K562 (cell line): ENCODE measurements around the gene CABP4. TPM values are rescaled to one million over a fixed set of nuclear protein-coding genes. Genes with fewer than 3 reads are reported as not detected.

ENCODE experiments used
- ATAC-seq: fragments of 200-7000 bp; cut with Tn5 transposase; 3 replicates; pipeline ENCODE4 v1.9.1; 2020; ENCODE audit warnings: moderate library complexity
- BruUV-seq: library from RNA; stranded (reverse); fragments of 400-500 nt; replicated peaks from 2 replicates; lab custom pipeline; 2021; lab: Mats Ljungman, UMichigan
- CTCF ChIA-PET: fragments of 300-600 bp; formaldehyde crosslinking; extraction: SDS; loops from one replicate; lab custom pipeline; 2021; ENCODE audit warnings: low intra/inter-chr PET ratio; lab: Yijun Ruan, JAX
- POLR2A ChIA-PET: fragments of 300-600, 350-650 bp; sonication (Branson Sonifier 250); formaldehyde crosslinking; extraction: SDS; loops from one replicate; lab custom pipeline; 2021; ENCODE audit warnings: antibody characterized with exemption, inconsistent platforms; lab: Yijun Ruan, JAX
- DNase-seq, 4 experiments: peaks; one replicate each; pipeline versions ENCODE4 v3.0.0 to v3.0.0-alpha.2; 2011 to 2018; ENCODE audit warnings: low spot score in 3 of 4, mixed read lengths in 3 of 4; ENCODE audit errors: extremely low read depth in 1 of 4
- FAIRE-seq: peaks from 2 replicates; lab custom pipeline; 2011; peaks lifted over from hg19 to GRCh38; lab: Jason Lieb, UNC
- H2AFZ ChIP-seq: 2 replicates; pipeline ENCODE4 v1.6.0; 2011; ENCODE audit warnings: low read depth, low read length, control low read depth, inconsistent platforms
- H3K27ac ChIP-seq: fragments of 200-600 bp; 3 replicates; pipeline ENCODE4 v1.8.0; 2011; ENCODE audit warnings: low read depth, mild to moderate bottlenecking, control low read depth, inconsistent platforms, low read length, moderate library complexity, mixed read lengths; ENCODE audit errors: extremely low read depth
- H3K27me3 ChIP-seq, 2 experiments: fragments of 300-600 bp in 1 of 2; 2 replicates in 1 of 2; 3 replicates in 1 of 2; pipeline versions ENCODE4 v1.6.0 to v1.8.0; 2011; ENCODE audit warnings: inconsistent platforms in 2 of 2, low read length in 2 of 2, mild to moderate bottlenecking in 1 of 2, mixed read lengths in 1 of 2, moderate library complexity in 1 of 2; ENCODE audit not compliant: control insufficient read depth in 2 of 2, insufficient read depth in 2 of 2
- H3K36me3 ChIP-seq: fragments of 300-600 bp; 3 replicates; pipeline ENCODE4 v1.8.0; 2011; ENCODE audit warnings: mild to moderate bottlenecking, low read length, inconsistent platforms; ENCODE audit not compliant: control insufficient read depth, insufficient read depth
- H3K4me1 ChIP-seq, 2 experiments: fragments of 200-600 bp in 1 of 2; replicated peaks in 1 of 2; 2 replicates in 1 of 2; 3 replicates in 1 of 2; pipeline versions ENCODE4 v1.5.1 to v1.8.0; 2011; ENCODE audit warnings: inconsistent platforms in 2 of 2, low read length in 2 of 2, mild to moderate bottlenecking in 1 of 2, mixed read lengths in 1 of 2, moderate library complexity in 1 of 2; ENCODE audit not compliant: control insufficient read depth in 2 of 2, insufficient read depth in 2 of 2
- H3K4me2 ChIP-seq: 2 replicates; pipeline ENCODE4 v1.6.1; 2011; ENCODE audit warnings: low read length, control low read depth, inconsistent platforms, mixed read lengths; ENCODE audit not compliant: insufficient read depth
- H3K4me3 ChIP-seq: fragments of 200-600 bp; sonication (generic), shearing (Covaris generic); 2 replicates; pipeline ENCODE4 v1.5.1; 2016; ENCODE audit warnings: control low read depth, inconsistent platforms
- H3K79me2 ChIP-seq: fragments of 200-600 bp; 3 replicates; pipeline ENCODE4 v1.8.0; 2011; ENCODE audit warnings: low read length, inconsistent platforms; ENCODE audit not compliant: control insufficient read depth, insufficient read depth
- H3K9ac ChIP-seq, 2 experiments: 2 replicates each; pipeline versions ENCODE4 v1.6.0 to v1.6.1; 2011; ENCODE audit warnings: low read depth in 2 of 2, low read length in 2 of 2, control low read depth in 1 of 2, inconsistent platforms in 1 of 2, mild to moderate bottlenecking in 1 of 2, mixed read lengths in 1 of 2; ENCODE audit not compliant: insufficient read depth in 1 of 2
- H3K9me1 ChIP-seq: one replicate; pipeline ENCODE4 v1.6.0; 2011; ENCODE audit warnings: inconsistent platforms, mild to moderate bottlenecking, low read length, moderate library complexity; ENCODE audit not compliant: control insufficient read depth, insufficient read depth
- H3K9me3 ChIP-seq: replicated peaks from 2 replicates; pipeline ENCODE4 v1.5.1; 2011; ENCODE audit warnings: low read depth, low read length, inconsistent platforms; ENCODE audit not compliant: control insufficient read depth, insufficient read depth
- H4K20me1 ChIP-seq: replicated peaks from 2 replicates; pipeline ENCODE4 v1.6.1; 2011; ENCODE audit warnings: low read length, inconsistent platforms, mixed read lengths; ENCODE audit not compliant: control insufficient read depth, insufficient read depth
- FIP1L1 ChIP-seq: fragments of 200-400 bp; formaldehyde crosslinking; IDR thresholded peaks from 2 replicates; pipeline ENCODE4 v1.6.1; 2018; ENCODE audit warnings: mild to moderate bottlenecking, low read depth, low read length; ENCODE audit not compliant: poor library complexity, severe bottlenecking
- HMGN3 ChIP-seq: IDR thresholded peaks from 2 replicates; pipeline ENCODE4 v1.6.1; 2011; ENCODE audit warnings: borderline replicate concordance, low read depth, mild to moderate bottlenecking, mixed read lengths, low read length; ENCODE audit not compliant: insufficient read length; ENCODE audit errors: extremely low read depth
- HNRNPL ChIP-seq: fragments of 200-400 bp; formaldehyde crosslinking; IDR thresholded peaks from 2 replicates; pipeline ENCODE4 v1.6.1; 2017; ENCODE audit warnings: low read depth, mild to moderate bottlenecking, low read length
- POLR2AphosphoS5 ChIP-seq: IDR thresholded peaks from 2 replicates; pipeline ENCODE4 v1.6.1; 2011; ENCODE audit warnings: mild to moderate bottlenecking, low read depth, low read length, moderate library complexity; ENCODE audit not compliant: control insufficient read depth, insufficient read depth
- POLR2G ChIP-seq: fragments of 200-400 bp; formaldehyde crosslinking; IDR thresholded peaks from 2 replicates; pipeline ENCODE4 v1.6.1; 2017; ENCODE audit warnings: low read depth, mild to moderate bottlenecking, antibody characterized with exemption, low read length, moderate library complexity
- POLR3A ChIP-seq: IDR thresholded peaks from 2 replicates; pipeline ENCODE4 v1.6.1; 2011; ENCODE audit warnings: borderline replicate concordance, mild to moderate bottlenecking, moderate library complexity; ENCODE audit not compliant: insufficient read length, insufficient read depth; ENCODE audit errors: extremely low read depth
- RBFOX2 ChIP-seq: fragments of 200-400 bp; formaldehyde crosslinking; IDR thresholded peaks from 2 replicates; pipeline ENCODE4 v1.6.1; 2017; ENCODE audit warnings: low read depth, mild to moderate bottlenecking, low read length, moderate library complexity
- THRAP3 ChIP-seq: fragments of 450-650 bp; IDR thresholded peaks from 2 replicates; pipeline ENCODE4 v1.6.1; 2016; ENCODE audit warnings: mild to moderate bottlenecking, inconsistent platforms, borderline replicate concordance
- VEZF1 ChIP-seq: fragments of 200-800 bp; sonication (Bioruptor generic); IDR thresholded peaks from 2 replicates; pipeline ENCODE4 v1.6.1; 2017; ENCODE audit warnings: missing genetic modification characterization, missing compliant biosample characterization
- ZBTB7A ChIP-seq: IDR thresholded peaks from 2 replicates; pipeline ENCODE4 v1.6.1; 2011; ENCODE audit warnings: low read depth, mild to moderate bottlenecking, low read length, moderate library complexity, borderline replicate concordance; ENCODE audit not compliant: control insufficient read depth
- ZNF318 ChIP-seq, 2 experiments: fragments of 450-650 bp; IDR thresholded peaks; 2 replicates each; pipeline ENCODE4 v1.6.1; 2016; ENCODE audit warnings: mild to moderate bottlenecking in 2 of 2, borderline replicate concordance in 1 of 2, low read depth in 1 of 2, moderate library complexity in 1 of 2
- WGBS: fragments of 100-300 bp; shearing (Covaris generic); methylation state at CpG from one replicate; pipeline ENCODE4 v1.1.6; 2016; ENCODE audit warnings: low coverage, mixed read lengths; ENCODE audit not compliant: insufficient coverage; ENCODE audit errors: missing lambda C conversion rate; 5-methylcytosine and 5-hydroxymethylcytosine counted together
- in situ Hi-C: fragments of 300-500 bp; cut with MboI; formaldehyde crosslinking; loops from 4 replicates; pipeline ENCODE4 v1.15.0; 2018; ENCODE audit warnings: inconsistent platforms, mixed read lengths
- intact Hi-C: fragments of 100-400 bp; cut with micrococcal nuclease; formaldehyde crosslinking; loops from 2 replicates; pipeline ENCODE4 v1.14.2; 2022
- polyA plus RNA-seq, 8 experiments: library from polyadenylated mRNA; depleted of rRNA in 4 of 8; stranded (reverse) in 5 of 8; unstranded in 3 of 8; fragments of >200 nt; fragmentation: Nextera tagmentation in 2 of 8; fragmentation: Illumina TruSeq in 1 of 8; extraction: Ambion mirVana in 2 of 8; extraction: Trizol in 1 of 8; gene quantifications; 2 replicates each; pipeline versions ENCODE4 v1.2.1 to v1.2.3, GENCODE V29; 2011 to 2014; ENCODE audit warnings: inconsistent platforms in 1 of 8, missing spikeins in 1 of 8
- total RNA-seq, 7 experiments: library from RNA; depleted of rRNA in 6 of 7; stranded (reverse); fragments of >200 nt in 6 of 7; fragmentation: Illumina TruSeq in 2 of 7; extraction: Trizol in 2 of 7; gene quantifications; 2 replicates each; pipeline versions ENCODE4 v1.2.1 to v1.2.3, GENCODE V29; 2011 to 2021; ENCODE audit warnings: low replicate concordance in 1 of 7

CABP4 gene
- total and polyA plus RNA-seq, 9 of the 15 experiments (the other 6 are each of a cell fraction or from before 2014, with no cell fraction given), result 0.11 TPM; not detected in 8

- H3K9ac ChIP-seq, result peak overlapping the region in 1 of 2 experiments; percentile 73; a peak in 1 of 4 replicates
- no peak overlapping the region for H3K4me3 ChIP-seq
- WGBS, result 93% methylated on average over 14 of the region's 21 CpGs
- FAIRE-seq, result no peak
- H3K4me2 ChIP-seq, result no peak overlapping the region
- intact Hi-C loops (no loop called here), in situ Hi-C loops (no loop called here)
- peaks cover 13% of the 10 kb centered on the region for H3K79me2 ChIP-seq
- no peak for ATAC-seq
- no peaks in the 10 kb centered on the region for H4K20me1 ChIP-seq
- no peaks in the 10 kb centered on the region for H3K27me3 ChIP-seq
- no peak for DNase-seq
- H3K4me1 ChIP-seq, result peaks cover 14 to 83% of the 10 kb centered on the region in 2 experiments
- H3K9me1 ChIP-seq, result no peaks in the 10 kb centered on the region
- no peak overlapping the region for H3K27ac ChIP-seq
- POLR2A ChIA-PET, result interaction anchor here (0.6 to 1.2 kb wide), 7 partner anchors 9 to 360 kb away, joined by 3 to 6 read pairs (median 3); partner anchors contain the start of gene TBC1D10C
- CTCF ChIA-PET, result no interaction called here
- no TSS peak for BruUV-seq
- H3K9me3 ChIP-seq, result no peaks in the 10 kb centered on the region
- peaks cover 52% of the 10 kb centered on the region; the same call in 2 of the 3 replicates for H3K36me3 ChIP-seq
- H2AFZ ChIP-seq, result no peak overlapping the region
- no peak for TF ChIP-seq POLR3A
- no peak for TF ChIP-seq ZNF318 (IDR thresholded peaks at IDR 0.05; ENCODE audit: borderline replicate concordance in 1 of 2, low read depth in 1 of 2)
- peak; percentile 17; the same call in 1 of the 2 replicates for TF ChIP-seq POLR2AphosphoS5
- no peak for TF ChIP-seq ZBTB7A
- TF ChIP-seq THRAP3, result no peak
- TF ChIP-seq RBFOX2, result 0 out of 2 replicates have a peak, but pooled peaks have one; percentile 30
- TF ChIP-seq HMGN3, result peak; percentile 13
- peak; percentile 13 for TF ChIP-seq FIP1L1
- TF ChIP-seq HNRNPL, result 0 out of 2 replicates have a peak, but pooled peaks have one; percentile 38
- TF ChIP-seq POLR2G, result peak; percentile 60
- TF ChIP-seq VEZF1 (CRISPR knock-in tag), result no peak
Measured at GRCh38 chr11:67441098-67441563, 14.0 kb upstream of the CABP4 start.
